GM10248 (cell line): ENCODE results near the gene SMYD3.

Experiments used
- CTCF ChIA-PET: fragments of 300-600 bp; sonication (Branson Sonifier 250); formaldehyde crosslinking; extraction: SDS; loops from one replicate; lab custom pipeline; 2021; ENCODE audit warnings: antibody characterized with exemption; lab: Yijun Ruan, JAX
- POLR2A ChIA-PET: fragments of 350-650 bp; sonication (Branson Sonifier 250); formaldehyde crosslinking; extraction: SDS; loops from one replicate; lab custom pipeline; 2020; ENCODE audit warnings: antibody characterized with exemption; lab: Yijun Ruan, JAX
- DNase-seq: peaks from one replicate; pipeline ENCODE4 v3.0.0; 2012; ENCODE audit errors: extremely low spot score
- TF ChIP-seq, protein P1 (sequence below): IDR thresholded peaks from 2 replicates; pipeline ENCODE4 v1.5.1; 2012; ENCODE audit warnings: mild to moderate bottlenecking, low read depth; ENCODE audit errors: extremely low read depth, missing control alignments, control extremely low read depth

Gene SMYD3

DNA sequence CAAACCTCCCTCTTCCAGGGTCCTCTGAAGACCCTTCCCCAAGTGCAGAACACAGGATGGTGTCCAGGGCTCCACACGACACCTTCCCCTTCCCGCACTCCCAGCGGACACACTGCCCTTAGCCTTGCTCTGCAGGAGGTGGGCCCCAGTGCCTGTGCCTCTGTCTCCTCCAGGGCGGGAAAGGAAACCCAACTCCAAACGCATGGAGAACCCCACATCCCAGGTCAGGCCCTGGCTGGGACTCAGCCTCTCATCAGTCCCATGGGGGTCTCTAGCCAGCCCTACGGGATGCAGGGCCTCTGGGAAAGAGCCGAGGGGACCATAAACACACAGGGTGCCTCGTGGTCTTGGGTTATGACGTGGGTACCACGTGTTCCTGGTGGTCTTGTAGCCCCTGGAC lies 5.6 kb upstream of the SMYD3 start:
- TF ChIP-seq, protein P1, sequence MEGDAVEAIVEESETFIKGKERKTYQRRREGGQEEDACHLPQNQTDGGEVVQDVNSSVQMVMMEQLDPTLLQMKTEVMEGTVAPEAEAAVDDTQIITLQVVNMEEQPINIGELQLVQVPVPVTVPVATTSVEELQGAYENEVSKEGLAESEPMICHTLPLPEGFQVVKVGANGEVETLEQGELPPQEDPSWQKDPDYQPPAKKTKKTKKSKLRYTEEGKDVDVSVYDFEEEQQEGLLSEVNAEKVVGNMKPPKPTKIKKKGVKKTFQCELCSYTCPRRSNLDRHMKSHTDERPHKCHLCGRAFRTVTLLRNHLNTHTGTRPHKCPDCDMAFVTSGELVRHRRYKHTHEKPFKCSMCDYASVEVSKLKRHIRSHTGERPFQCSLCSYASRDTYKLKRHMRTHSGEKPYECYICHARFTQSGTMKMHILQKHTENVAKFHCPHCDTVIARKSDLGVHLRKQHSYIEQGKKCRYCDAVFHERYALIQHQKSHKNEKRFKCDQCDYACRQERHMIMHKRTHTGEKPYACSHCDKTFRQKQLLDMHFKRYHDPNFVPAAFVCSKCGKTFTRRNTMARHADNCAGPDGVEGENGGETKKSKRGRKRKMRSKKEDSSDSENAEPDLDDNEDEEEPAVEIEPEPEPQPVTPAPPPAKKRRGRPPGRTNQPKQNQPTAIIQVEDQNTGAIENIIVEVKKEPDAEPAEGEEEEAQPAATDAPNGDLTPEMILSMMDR = no peak
- ChIA-PET CTCF (no interaction called here), POLR2A (no interaction called here)
- DNase-seq = no peak

- TF ChIP-seq, protein P1 = no peak
- ChIA-PET POLR2A (no interaction called here), CTCF (interaction anchor here (1.3 kb wide), 1 partner anchor 19 kb away, joined by 3 read pairs; no protein-coding TSS in a partner anchor)
- no peak for DNase-seq
Observed at GRCh38 chr1:246512230-246512629, 5.2 kb upstream of the SMYD3 start.

GRCh38 chr1:246511203-246511602 lies 4.1 kb upstream of the SMYD3 start:
- TF ChIP-seq, protein P1 = no peak
- DNase-seq = no peak
- CTCF ChIA-PET = interaction anchor here (1.3 kb wide), 1 partner anchor 18 kb away, joined by 3 read pairs; no protein-coding TSS in a partner anchor
- POLR2A ChIA-PET = no interaction called here

- ChIA-PET CTCF (interaction anchor here (1.0 to 1.3 kb wide), 2 partner anchors 13 to 17 kb away, joined by 3 read pairs; no protein-coding TSS in a partner anchor), POLR2A (no interaction called here)
- no peak for DNase-seq
- TF ChIP-seq, protein P1 = no peak
Observed at GRCh38 chr1:246510147-246511030, 3.3 kb upstream of the SMYD3 start.

DNA sequence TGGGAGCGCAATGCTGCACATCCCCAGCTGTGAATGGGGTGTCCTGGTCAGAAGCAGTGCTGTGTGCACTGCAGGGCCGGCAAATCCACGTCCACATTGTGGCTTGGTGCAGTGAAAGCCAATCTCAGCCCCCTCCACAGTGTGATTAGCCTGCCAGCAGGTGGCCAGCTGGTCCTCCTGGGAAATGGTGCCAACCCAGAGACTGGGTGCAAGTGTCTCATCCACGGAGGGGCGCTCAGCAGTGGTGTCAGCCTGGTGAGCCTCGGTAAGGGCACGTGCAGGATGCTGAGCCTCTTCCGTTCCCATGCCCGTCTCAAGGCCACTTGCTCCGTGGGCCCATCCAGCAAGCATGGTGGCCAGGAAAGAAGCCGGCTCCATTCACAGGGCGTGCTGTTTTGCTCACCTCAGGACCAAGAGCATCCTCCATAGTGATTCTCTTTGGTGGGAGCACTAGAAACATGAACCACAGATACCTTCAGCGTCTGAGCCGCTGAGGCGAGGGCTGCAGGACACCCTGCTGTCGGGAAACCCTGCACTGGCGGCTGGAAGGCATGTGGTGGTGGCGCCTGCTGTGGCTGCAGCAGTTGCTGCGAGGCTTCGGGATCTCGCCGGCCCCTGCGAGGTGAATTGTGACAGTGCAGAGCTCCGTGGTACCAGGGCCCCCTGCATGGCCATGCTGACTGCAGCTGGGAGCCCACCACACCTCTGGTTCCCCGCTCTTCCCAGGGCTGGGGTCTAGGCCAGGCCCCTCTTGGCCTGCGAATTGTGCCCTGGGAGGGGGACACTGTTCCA lies 2.0 kb upstream of the SMYD3 start:
- ChIA-PET POLR2A (no interaction called here), CTCF (interaction anchor here (0.8 to 4.2 kb wide), 4 partner anchors 7 to 180 kb away, joined by 3 to 21 read pairs (median 5); no protein-coding TSS in a partner anchor)
- DNase-seq = no peak
- TF ChIP-seq, protein P1 = no peak

DNA sequence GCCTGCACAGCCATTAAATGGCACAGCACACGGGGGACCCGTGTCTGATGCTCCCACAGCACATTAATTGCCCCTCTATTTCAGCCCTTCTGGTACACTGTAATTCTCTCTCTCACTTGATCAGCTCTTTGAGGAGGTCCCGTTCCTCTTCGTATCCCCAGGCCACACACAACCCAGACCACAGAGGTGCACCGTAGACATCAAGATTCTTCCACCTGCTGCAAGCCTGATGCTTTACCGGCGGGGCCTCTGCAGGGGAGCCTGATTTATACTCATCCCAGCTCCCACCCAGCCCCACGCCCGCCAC lies 759 bp downstream of the SMYD3 start:
- DNase-seq = no peak
- ChIA-PET POLR2A (no interaction called here), CTCF (interaction anchor here (1.2 to 4.2 kb wide), 7 partner anchors 8 to 243 kb away, joined by 4 to 21 read pairs (median 6); partner anchors contain the start of gene SCCPDH)
- TF ChIP-seq, protein P1 = no peak
